LNCaP clone FGC (cell line): ENCODE data around the gene GSTA5.
"Not testable (repeated sequence)": the region's sequence is repeated elsewhere in the genome, so short reads cannot be mapped to it uniquely, and the experiment has no call there.

Experiments used
- DNase-seq: peaks from one replicate; pipeline ENCODE4 v3.0.0-alpha.2; 2011; ENCODE audit warnings: low read depth
- H3K4me3 ChIP-seq: 2 replicates; pipeline ENCODE4 v1.5.1; 2011; ENCODE audit warnings: mild to moderate bottlenecking, low read depth, low read length, control low read depth
- CTCF ChIP-seq: IDR thresholded peaks from 2 replicates; pipeline ENCODE4 v1.5.1; 2012; ENCODE audit warnings: mild to moderate bottlenecking; ENCODE audit not compliant: control insufficient read depth, insufficient read depth; ENCODE audit errors: extremely low read depth

Gene GSTA5

GRCh38 chr6:52829046-52829817 is 11.4 kb downstream of the GSTA5 start:
- H3K4me3 ChIP-seq = no peak overlapping the region
- no peak for TF ChIP-seq CTCF
- no peak for DNase-seq

- H3K4me3 ChIP-seq, DNase-seq: not testable (repeated sequence)
These were observed 12.0 kb downstream of the GSTA5 start for GRCh38 chr6:52828621-52829020.

GRCh38 chr6:52827073-52827783 is 13.4 kb downstream of the GSTA5 start:
- not testable (repeated sequence) for DNase-seq, H3K4me3 ChIP-seq

- DNase-seq = no peak
- TF ChIP-seq CTCF = no peak
- no peak overlapping the region for H3K4me3 ChIP-seq
These were observed 14.1 kb downstream of the GSTA5 start for GRCh38 chr6:52826513-52826912.

- not testable (repeated sequence) for DNase-seq
These were observed 14.6 kb downstream of the GSTA5 start for GRCh38 chr6:52825900-52826459.

GRCh38 chr6:52825270-52825793 is 15.3 kb downstream of the GSTA5 start:
- DNase-seq, H3K4me3 ChIP-seq: not testable (repeated sequence)

More at GRCh38 chr6:52825900-52826459, 14.6 kb downstream of the GSTA5 start:
- not testable (repeated sequence) for H3K4me3 ChIP-seq

GRCh38 chr6:52821842-52822241 is 18.8 kb downstream of the GSTA5 start:
- H3K4me3 ChIP-seq = no peak overlapping the region
- TF ChIP-seq CTCF = no peak
- DNase-seq = no peak

GRCh38 chr6:52820198-52820597 is 20.4 kb downstream of the GSTA5 start:
- DNase-seq = no peak
- no peak for TF ChIP-seq CTCF
- no peak overlapping the region for H3K4me3 ChIP-seq
